Nephron progenitor cell (in vitro differentiated cells): ENCODE measurements around the gene MRPL41.
A peak's percentile ranks its signal among the peaks of the same experiment; 100 is the strongest.

Experiments
- DNase-seq: peaks from one replicate; pipeline ENCODE4 v3.0.0; 2021
- H3K27ac Mint-ChIP-seq: 2 replicates; pipeline ENCODE4 v1.8.0; 2021; ENCODE audit warnings: mild to moderate bottlenecking, moderate library complexity, mixed read lengths
- H3K27me3 Mint-ChIP-seq: 2 replicates; pipeline ENCODE4 v1.8.0; 2021; ENCODE audit warnings: mild to moderate bottlenecking, low read depth, mixed read lengths; ENCODE audit not compliant: poor library complexity
- H3K36me3 Mint-ChIP-seq: 2 replicates; pipeline ENCODE4 v1.8.0; 2021; ENCODE audit warnings: low read depth, mixed read lengths
- H3K4me1 Mint-ChIP-seq: 2 replicates; pipeline ENCODE4 v1.8.0; 2021; ENCODE audit warnings: mixed read lengths
- H3K4me3 Mint-ChIP-seq: 2 replicates; pipeline ENCODE4 v1.8.0; 2021; ENCODE audit warnings: mild to moderate bottlenecking, moderate library complexity, mixed read lengths
- H3K9me3 Mint-ChIP-seq: 2 replicates; pipeline ENCODE4 v1.8.0; 2021; ENCODE audit warnings: mild to moderate bottlenecking, moderate library complexity, mixed read lengths
- CTCF ChIP-seq: fragments of 200-600 bp; sonication (generic); IDR thresholded peaks from 2 replicates; pipeline ENCODE4 v1.5.0; 2021; ENCODE audit warnings: antibody characterized with exemption

Gene MRPL41

DNA sequence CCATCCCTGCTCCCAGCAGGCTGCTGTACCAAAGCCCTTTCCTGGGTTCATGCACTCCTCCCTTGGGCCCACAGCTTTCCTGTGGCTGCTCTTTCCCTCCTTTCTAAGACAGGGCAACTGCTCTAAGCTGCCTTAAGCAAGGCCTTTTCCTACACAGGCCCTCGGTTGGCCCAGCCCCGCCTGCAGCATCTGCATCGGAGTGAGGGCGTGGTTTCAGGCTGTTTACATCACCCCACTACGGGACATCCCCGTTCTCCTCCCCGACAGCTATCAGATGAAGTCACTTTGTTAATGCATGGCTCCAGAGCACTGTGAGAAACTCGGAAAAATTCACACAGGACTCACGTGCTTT is 23.7 kb downstream of the MRPL41 start:
- H3K27me3 Mint-ChIP-seq = peaks cover 2% of the 10 kb centered on the region
- H3K9me3 Mint-ChIP-seq = no peaks in the 10 kb centered on the region
- peaks cover 24% of the 10 kb centered on the region for H3K4me1 Mint-ChIP-seq
- peaks cover 46% of the 10 kb centered on the region for H3K36me3 Mint-ChIP-seq
- no peak for DNase-seq
- peak overlapping the region; percentile 25 for H3K27ac Mint-ChIP-seq
- no peak for TF ChIP-seq CTCF
- no peak overlapping the region for H3K4me3 Mint-ChIP-seq

- no peak for DNase-seq
- peak overlapping the region; percentile 25 for H3K27ac Mint-ChIP-seq
- H3K4me1 Mint-ChIP-seq = peaks cover 24% of the 10 kb centered on the region
- peaks cover 40% of the 10 kb centered on the region for H3K36me3 Mint-ChIP-seq
- TF ChIP-seq CTCF = no peak
- H3K9me3 Mint-ChIP-seq = no peaks in the 10 kb centered on the region
- peak overlapping the region; percentile 64 for H3K4me3 Mint-ChIP-seq
- H3K27me3 Mint-ChIP-seq = no peaks in the 10 kb centered on the region
Measured at GRCh38 chr9:137575716-137576411, 24.2 kb downstream of the MRPL41 start.

DNA sequence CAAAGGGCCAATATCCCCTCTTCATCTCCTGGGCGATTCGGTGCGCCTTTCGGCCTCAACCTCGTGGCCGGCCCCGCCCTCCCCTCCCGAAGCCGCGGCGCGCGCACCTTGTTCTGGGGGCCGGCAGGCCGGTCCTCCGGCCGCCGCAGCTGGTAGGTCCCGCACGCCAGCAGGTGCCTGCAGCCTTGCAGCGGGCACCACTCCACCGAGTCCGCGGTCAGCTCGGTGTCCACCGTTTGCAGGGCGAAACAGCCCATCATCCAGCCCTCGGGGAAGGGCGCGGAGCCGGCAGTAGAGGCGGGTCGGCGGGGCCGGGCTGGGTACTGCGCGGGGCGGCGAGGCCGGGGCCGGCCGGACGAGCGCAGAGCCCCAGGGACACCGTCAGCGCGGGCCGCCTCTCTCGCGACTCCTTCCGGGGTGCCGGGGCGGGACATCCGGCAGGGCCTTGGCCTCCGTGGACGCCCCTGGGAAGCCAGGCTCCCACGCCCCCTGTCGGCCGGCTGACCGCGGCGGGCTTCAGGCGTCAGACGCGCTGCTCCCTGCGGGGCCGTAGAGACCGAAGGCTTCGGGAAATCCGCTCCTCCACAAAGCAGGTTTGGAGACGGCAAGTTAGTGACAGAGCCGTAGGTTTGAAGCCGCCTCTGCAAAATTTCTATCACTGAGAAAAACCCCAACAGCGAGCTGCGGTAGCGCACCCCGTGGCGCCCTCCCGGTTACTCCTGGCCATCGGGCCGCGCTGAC is 27.0 kb downstream of the MRPL41 start, which contains the start of gene DPH7:
Gene DPH7 (minus strand): TSS at position 408 of the 741 bp plus-strand sequence. CDS start 148 bp downstream, at position 260.
- Mint-ChIP-seq H3K27me3 (no peaks in the 10 kb centered on the region), H3K9me3 (no peaks in the 10 kb centered on the region), H3K27ac (peak within 1 kb of the TSS; percentile 78), H3K4me3 (peak within 1 kb of the TSS; percentile 89), H3K36me3 (peaks cover 46% of the 10 kb centered on the region), H3K4me1 (peaks cover 24% of the 10 kb centered on the region)
- peak; percentile 98 for DNase-seq
- peak; percentile 82 for TF ChIP-seq CTCF

DNA sequence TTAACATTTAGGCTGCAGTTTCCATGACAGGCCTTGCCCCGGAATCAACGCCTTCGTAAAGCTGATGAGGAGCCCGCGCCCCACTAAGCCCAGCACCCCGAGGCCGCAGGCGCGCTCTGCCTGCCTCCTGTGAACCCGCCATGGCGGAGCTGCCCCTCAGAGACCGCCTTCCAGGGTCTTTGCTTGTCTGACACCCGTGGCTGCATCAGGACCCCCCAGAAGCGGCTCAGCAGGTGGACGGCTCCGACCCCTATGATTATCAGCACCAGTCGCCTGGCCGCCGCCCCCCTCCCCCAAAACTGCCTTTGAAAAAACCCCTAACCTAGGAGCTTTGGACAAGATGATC is 27.6 kb downstream of the MRPL41 start:
- peaks cover 42% of the 10 kb centered on the region for H3K36me3 Mint-ChIP-seq
- no peak for DNase-seq
- no peaks in the 10 kb centered on the region for H3K27me3 Mint-ChIP-seq

DNA sequence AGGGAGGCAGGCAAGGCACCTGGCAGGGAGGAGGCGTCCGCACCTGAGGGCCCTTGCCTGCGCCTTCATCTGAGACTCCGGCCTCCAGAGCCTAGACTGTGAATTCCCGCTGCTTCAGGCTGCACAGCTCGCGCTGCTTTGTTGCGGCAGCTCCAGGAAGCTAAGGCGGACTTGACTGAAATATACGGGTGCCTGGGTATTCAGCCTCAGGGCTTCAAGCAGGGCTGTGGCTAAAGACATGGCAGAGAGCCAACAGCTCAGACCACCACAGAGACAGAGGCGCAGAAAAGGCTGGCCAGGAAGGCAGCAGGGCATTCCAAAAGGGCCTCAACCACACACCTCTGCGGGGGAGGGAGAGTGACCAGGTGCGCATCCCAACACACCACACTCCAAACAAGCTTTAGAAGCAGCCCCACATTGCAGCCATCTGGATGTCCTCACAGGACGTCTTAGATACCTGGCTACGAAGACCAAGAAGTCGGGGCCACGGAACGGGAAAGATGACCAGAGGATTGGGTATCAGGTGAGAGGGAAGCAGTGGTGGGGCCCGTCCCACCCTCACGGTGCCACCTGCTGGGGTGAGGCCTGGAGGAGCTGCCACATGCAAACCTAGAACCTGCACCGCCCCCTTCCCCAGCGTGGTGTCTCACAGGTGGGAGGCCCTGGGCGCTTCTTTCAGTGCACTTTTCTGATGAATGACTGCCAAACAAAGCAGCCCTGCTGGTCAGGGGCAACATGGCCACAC is 28.7 kb downstream of the MRPL41 start:
- H3K27ac Mint-ChIP-seq = no peak overlapping the region
- H3K27me3 Mint-ChIP-seq = no peaks in the 10 kb centered on the region
- no peak overlapping the region for H3K4me3 Mint-ChIP-seq
- H3K36me3 Mint-ChIP-seq = peaks cover 30% of the 10 kb centered on the region
- no peaks in the 10 kb centered on the region for H3K9me3 Mint-ChIP-seq
- no peak for TF ChIP-seq CTCF
- DNase-seq = no peak
- H3K4me1 Mint-ChIP-seq = peaks cover 24% of the 10 kb centered on the region

More for the DNA sequence above, 27.6 kb downstream of the MRPL41 start:
- Mint-ChIP-seq H3K27ac (no peak overlapping the region), H3K9me3 (no peaks in the 10 kb centered on the region), H3K4me3 (peak overlapping the region; percentile 89), H3K4me1 (peaks cover 24% of the 10 kb centered on the region)
- TF ChIP-seq CTCF = no peak
